Astrocyte (in vitro differentiated cells and primary cell): ENCODE results near the gene NTN3. TPM values are rescaled to one million over a fixed set of nuclear protein-coding genes. Genes with fewer than 3 reads are reported as not detected.

Experiments
- DNase-seq: peaks from one replicate; pipeline ENCODE4 v3.0.0-alpha.2; 2010; ENCODE audit warnings: low read depth
- FAIRE-seq: peaks from 2 replicates; lab custom pipeline; 2011; peaks lifted over from hg19 to GRCh38; lab: Jason Lieb, UNC
- H2AFZ ChIP-seq: 2 replicates; pipeline ENCODE4 v1.6.0; 2012; ENCODE audit warnings: low read depth, low read length, inconsistent platforms
- H3K27ac ChIP-seq: 2 replicates; pipeline ENCODE4 v1.5.1; 2011; ENCODE audit warnings: low read depth, low read length, inconsistent platforms
- H3K27me3 ChIP-seq: 2 replicates; pipeline ENCODE4 v1.6.0; 2011; ENCODE audit warnings: low read length, inconsistent platforms; ENCODE audit not compliant: insufficient read depth
- H3K36me3 ChIP-seq: 2 replicates; pipeline ENCODE4 v1.5.1; 2011; ENCODE audit warnings: low read length, inconsistent platforms; ENCODE audit not compliant: insufficient read depth
- H3K4me1 ChIP-seq: 2 replicates; pipeline ENCODE4 v1.5.1; 2011; ENCODE audit warnings: low read length, inconsistent platforms; ENCODE audit not compliant: insufficient read depth
- H3K4me2 ChIP-seq: 2 replicates; pipeline ENCODE4 v1.6.0; 2012; ENCODE audit warnings: low read length, inconsistent platforms
- H3K4me3 ChIP-seq: 2 replicates; pipeline ENCODE4 v1.5.1; 2011; ENCODE audit warnings: low read depth, mild to moderate bottlenecking, low read length, inconsistent platforms; ENCODE audit not compliant: insufficient read depth
- H3K79me2 ChIP-seq: 2 replicates; pipeline ENCODE4 v1.6.0; 2012; ENCODE audit warnings: mild to moderate bottlenecking, low read length, inconsistent platforms; ENCODE audit not compliant: insufficient read depth
- H3K9ac ChIP-seq: 2 replicates; pipeline ENCODE4 v1.6.0; 2012; ENCODE audit warnings: mild to moderate bottlenecking, low read length, inconsistent platforms
- H3K9me3 ChIP-seq: 2 replicates; pipeline ENCODE4 v1.5.1; 2012; ENCODE audit warnings: low read depth, mild to moderate bottlenecking, low read length, inconsistent platforms; ENCODE audit not compliant: insufficient read depth
- H4K20me1 ChIP-seq: 2 replicates; pipeline ENCODE4 v1.6.0; 2012; ENCODE audit warnings: low read length, inconsistent platforms; ENCODE audit not compliant: insufficient read depth
- H3K27ac Mint-ChIP-seq: one replicate; pipeline ENCODE4 v1.8.0; 2021; ENCODE audit warnings: mild to moderate bottlenecking, mixed read lengths; ENCODE audit not compliant: unreplicated experiment
- H3K27me3 Mint-ChIP-seq: one replicate; pipeline ENCODE4 v1.8.0; 2021; ENCODE audit warnings: low read depth, mixed read lengths; ENCODE audit not compliant: unreplicated experiment
- H3K36me3 Mint-ChIP-seq: one replicate; pipeline ENCODE4 v1.8.0; 2021; ENCODE audit warnings: low read depth, mixed read lengths; ENCODE audit not compliant: unreplicated experiment
- H3K4me1 Mint-ChIP-seq: one replicate; pipeline ENCODE4 v1.8.0; 2021; ENCODE audit warnings: low read depth, mixed read lengths; ENCODE audit not compliant: unreplicated experiment
- H3K4me3 Mint-ChIP-seq: one replicate; pipeline ENCODE4 v1.8.0; 2021; ENCODE audit warnings: mild to moderate bottlenecking, moderate library complexity, mixed read lengths; ENCODE audit not compliant: unreplicated experiment
- H3K9me3 Mint-ChIP-seq: one replicate; pipeline ENCODE4 v1.8.0; 2021; ENCODE audit warnings: mild to moderate bottlenecking, mixed read lengths; ENCODE audit not compliant: unreplicated experiment
- CTCF ChIP-seq: IDR thresholded peaks from 2 replicates; pipeline ENCODE4 v1.5.1; 2011; ENCODE audit warnings: low read depth, mild to moderate bottlenecking, inconsistent platforms, low read length, moderate library complexity; ENCODE audit not compliant: insufficient read depth
- EZH2 ChIP-seq: IDR thresholded peaks from 2 replicates; pipeline ENCODE4 v1.6.1; 2012; ENCODE audit warnings: mild to moderate bottlenecking, low read length, inconsistent platforms; ENCODE audit not compliant: insufficient read depth
- total RNA-seq: library from RNA; stranded (reverse); gene quantifications from 2 replicates; pipeline ENCODE4 v1.2.1, GENCODE V29; 2021

NTN3 gene
- total RNA-seq, 1 donor from 2014 or later, result 1.1 TPM

DNA sequence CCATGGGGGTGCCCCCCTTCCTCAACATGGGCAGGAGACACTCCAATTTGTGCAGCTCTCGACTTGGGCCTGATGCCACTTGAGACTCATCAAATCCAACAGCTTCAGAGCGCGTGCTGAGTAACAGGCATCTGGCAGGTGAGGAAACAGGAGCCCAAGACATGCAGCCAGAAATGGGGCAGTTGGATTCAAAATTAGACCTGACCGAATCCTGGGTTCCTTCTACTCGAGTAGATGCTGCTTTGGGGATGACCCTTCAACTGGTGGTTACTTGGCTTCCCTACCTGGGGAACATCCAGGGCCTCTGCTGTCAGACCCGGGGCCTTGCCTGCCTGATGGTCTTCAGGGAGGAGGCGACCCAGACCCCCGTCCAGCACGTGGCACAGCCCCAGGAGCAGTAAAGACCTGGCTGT is 488 bp upstream of the NTN3 start:
- Histone ChIP-seq H3K36me3 (no peaks in the 10 kb centered on the region), H3K9me3 (no peaks in the 10 kb centered on the region), H3K4me1 (peaks cover 30% of the 10 kb centered on the region), H3K9ac (no peak overlapping the region), H3K4me2 (peak overlapping the region; percentile 63), H3K27me3 (no peaks in the 10 kb centered on the region), H3K4me3 (no peak overlapping the region), H3K79me2 (no peaks in the 10 kb centered on the region), H2AFZ (no peak overlapping the region), H4K20me1 (peaks cover 18% of the 10 kb centered on the region), H3K27ac (no peak overlapping the region)
- H3K9me3 Mint-ChIP-seq, result no peaks in the 10 kb centered on the region
- H3K4me3 Mint-ChIP-seq, result no peak overlapping the region
- H3K27ac Mint-ChIP-seq, result no peak overlapping the region
- FAIRE-seq (no peak), DNase-seq (no peak)
- TF ChIP-seq CTCF (no peak), EZH2 (no peak)
- peaks cover 3% of the 10 kb centered on the region for H3K4me1 Mint-ChIP-seq
- H3K27me3 Mint-ChIP-seq, result peaks cover 12% of the 10 kb centered on the region
- no peaks in the 10 kb centered on the region for H3K36me3 Mint-ChIP-seq

- TF ChIP-seq CTCF (no peak), EZH2 (no peak)
- Histone ChIP-seq H3K4me2 (peak overlapping the region; percentile 63), H3K9me3 (no peaks in the 10 kb centered on the region), H3K79me2 (peaks cover 9% of the 10 kb centered on the region), H3K36me3 (no peaks in the 10 kb centered on the region), H3K27me3 (no peaks in the 10 kb centered on the region), H3K27ac (no peak overlapping the region), H2AFZ (peak overlapping the region; percentile 41), H3K4me1 (peaks cover 30% of the 10 kb centered on the region), H4K20me1 (peaks cover 31% of the 10 kb centered on the region), H3K9ac (no peak overlapping the region), H3K4me3 (no peak overlapping the region)
- Mint-ChIP-seq H3K9me3 (no peaks in the 10 kb centered on the region), H3K4me1 (peaks cover 3% of the 10 kb centered on the region), H3K27me3 (peaks cover 16% of the 10 kb centered on the region), H3K4me3 (no peak overlapping the region), H3K27ac (no peak overlapping the region), H3K36me3 (no peaks in the 10 kb centered on the region)
- FAIRE-seq, result no peak
- DNase-seq, result no peak
These were observed 773 bp downstream of the NTN3 start for GRCh38 chr16:2471653-2472487.

GRCh38 chr16:2472488-2472864 is 1.4 kb downstream of the NTN3 start:
- H3K27ac Mint-ChIP-seq, result no peak overlapping the region
- no peak overlapping the region for H2AFZ ChIP-seq
- no peak for FAIRE-seq
- no peaks in the 10 kb centered on the region for H3K36me3 Mint-ChIP-seq
- no peaks in the 10 kb centered on the region for H3K9me3 Mint-ChIP-seq
- H4K20me1 ChIP-seq, result peaks cover 37% of the 10 kb centered on the region
- H3K79me2 ChIP-seq, result peaks cover 11% of the 10 kb centered on the region
- H3K27me3 Mint-ChIP-seq, result peaks cover 17% of the 10 kb centered on the region
- no peak overlapping the region for H3K4me2 ChIP-seq
- H3K36me3 ChIP-seq, result no peaks in the 10 kb centered on the region
- no peak overlapping the region for H3K27ac ChIP-seq
- no peaks in the 10 kb centered on the region for H3K9me3 ChIP-seq
- peaks cover 3% of the 10 kb centered on the region for H3K4me1 Mint-ChIP-seq
- DNase-seq, result no peak
- H3K4me1 ChIP-seq, result peaks cover 26% of the 10 kb centered on the region
- H3K4me3 Mint-ChIP-seq, result peak overlapping the region; percentile 77
- no peak for TF ChIP-seq CTCF
- H3K4me3 ChIP-seq, result no peak overlapping the region
- H3K27me3 ChIP-seq, result no peaks in the 10 kb centered on the region
- H3K9ac ChIP-seq, result no peak overlapping the region
